ENCODE results near the gene ARHGAP44.

ARHGAP44 gene

GRCh38 chr17:12839042-12839441 lies 49.7 kb downstream of the ARHGAP44 start:
- no peak for TF ChIP-seq CTCF (IDR thresholded peaks at IDR 0.05; ENCODE audit: low read depth, low read length)

GRCh38 chr17:12842936-12843335 lies 53.6 kb downstream of the ARHGAP44 start:
- H3K4me3 ChIP-seq (replicated peaks in 1 of 2; ENCODE audit: low read depth in 2 of 2, low read length in 2 of 2), result no peak overlapping the region
- TF ChIP-seq CTCF (IDR thresholded peaks at IDR 0.05; ENCODE audit: low read depth, low read length), result no peak
- no peak for DNase-seq (ENCODE audit: low read depth in 2 of 2)

More at GRCh38 chr17:12839042-12839441, 49.7 kb downstream of the ARHGAP44 start:
- H3K4me3 ChIP-seq (replicated peaks in 1 of 2; ENCODE audit: low read depth in 2 of 2, low read length in 2 of 2), result no peak overlapping the region
- DNase-seq (ENCODE audit: low read depth in 2 of 2), result no peak

- no peak overlapping the region for H3K4me3 ChIP-seq (replicated peaks in 1 of 2; ENCODE audit: low read depth in 2 of 2, low read length in 2 of 2)
- DNase-seq (ENCODE audit: low read depth in 2 of 2), result no peak
- TF ChIP-seq CTCF (IDR thresholded peaks at IDR 0.05; ENCODE audit: low read depth, low read length), result no peak
Measured at GRCh38 chr17:12850996-12851395, 61.7 kb downstream of the ARHGAP44 start.

GRCh38 chr17:12851901-12852435 lies 62.7 kb downstream of the ARHGAP44 start:
- DNase-seq (ENCODE audit: low read depth in 2 of 2), result no peak
- no peak overlapping the region for H3K4me3 ChIP-seq (replicated peaks in 1 of 2; ENCODE audit: low read depth in 2 of 2, low read length in 2 of 2)
- TF ChIP-seq CTCF (IDR thresholded peaks at IDR 0.05; ENCODE audit: low read depth, low read length), result no peak

- no peak overlapping the region for H3K4me3 ChIP-seq (replicated peaks in 1 of 2; ENCODE audit: low read depth in 2 of 2, low read length in 2 of 2)
- no peak for DNase-seq (ENCODE audit: low read depth in 2 of 2)
- TF ChIP-seq CTCF (IDR thresholded peaks at IDR 0.05; ENCODE audit: low read depth, low read length), result peak; percentile 2
Measured at GRCh38 chr17:12853921-12854320, 64.6 kb downstream of the ARHGAP44 start.

- TF ChIP-seq CTCF (IDR thresholded peaks at IDR 0.05; ENCODE audit: low read depth, low read length), result no peak
- peak; percentile 6 to 42 for DNase-seq (ENCODE audit: low read depth in 2 of 2)
- no peak overlapping the region for H3K4me3 ChIP-seq (replicated peaks in 1 of 2; ENCODE audit: low read depth in 2 of 2, low read length in 2 of 2)
Measured at GRCh38 chr17:12856416-12856815, 67.1 kb downstream of the ARHGAP44 start.

GRCh38 chr17:12857592-12857991 lies 68.3 kb downstream of the ARHGAP44 start:
- no peak for DNase-seq (ENCODE audit: low read depth in 2 of 2)
- no peak overlapping the region for H3K4me3 ChIP-seq (replicated peaks in 1 of 2; ENCODE audit: low read depth in 2 of 2, low read length in 2 of 2)
- no peak for TF ChIP-seq CTCF (IDR thresholded peaks at IDR 0.05; ENCODE audit: low read depth, low read length)

Data from cardiac fibroblast (primary cell).